HG03442 (cell line): ENCODE results near the gene COL13A1.

ENCODE experiments used
- ATAC-seq: cut with Tn5 transposase; IDR thresholded peaks from one replicate; pipeline ENCODE4 v1.9.1; 2021; ENCODE audit warnings: mild to moderate bottlenecking, moderate library complexity; ENCODE audit not compliant: unreplicated experiment

The COL13A1 gene

GRCh38 chr10:69883310-69884023, 81.8 kb downstream of the COL13A1 start:
- ATAC-seq: no peak

- ATAC-seq: no peak
These were observed 82.3 kb downstream of the COL13A1 start for GRCh38 chr10:69884024-69884367.

- ATAC-seq: no peak
These were observed 83.0 kb downstream of the COL13A1 start for GRCh38 chr10:69884686-69885085.

- no peak for ATAC-seq
These were observed 83.8 kb downstream of the COL13A1 start for GRCh38 chr10:69885379-69886013.

GRCh38 chr10:69888882-69889584, 87.3 kb downstream of the COL13A1 start:
- ATAC-seq: no peak

- no peak for ATAC-seq
These were observed 88.5 kb downstream of the COL13A1 start for GRCh38 chr10:69890065-69890847.

GRCh38 chr10:69891057-69891617, 89.4 kb downstream of the COL13A1 start:
- ATAC-seq: no peak

- ATAC-seq: no peak
These were observed 90.7 kb downstream of the COL13A1 start for GRCh38 chr10:69892406-69892805.

- no peak for ATAC-seq
These were observed 91.1 kb downstream of the COL13A1 start for GRCh38 chr10:69892816-69893215.

GRCh38 chr10:69893271-69893900, 91.7 kb downstream of the COL13A1 start:
- no peak for ATAC-seq

- no peak for ATAC-seq
These were observed 92.5 kb downstream of the COL13A1 start for GRCh38 chr10:69894156-69894555.

GRCh38 chr10:69895759-69896158, 94.1 kb downstream of the COL13A1 start:
- ATAC-seq: no peak

- ATAC-seq: no peak
These were observed 95.0 kb downstream of the COL13A1 start for GRCh38 chr10:69896606-69897231.

GRCh38 chr10:69897432-69897831, 95.7 kb downstream of the COL13A1 start:
- no peak for ATAC-seq

GRCh38 chr10:69897999-69898398, 96.3 kb downstream of the COL13A1 start:
- no peak for ATAC-seq

GRCh38 chr10:69898524-69898923, 96.8 kb downstream of the COL13A1 start:
- no peak for ATAC-seq

GRCh38 chr10:69898941-69899340, 97.2 kb downstream of the COL13A1 start:
- ATAC-seq: no peak

GRCh38 chr10:69899727-69900595, 98.3 kb downstream of the COL13A1 start:
- ATAC-seq: no peak

GRCh38 chr10:69901022-69901421, 99.3 kb downstream of the COL13A1 start:
- ATAC-seq: no peak
